Caco-2 (cell line): Measurements from ENCODE around the gene CEP131. TPM values are rescaled to one million over a fixed set of nuclear protein-coding genes. Genes with fewer than 3 reads are reported as not detected.

Source experiments
- BruUV-seq: library from RNA; stranded (reverse); fragments of 400-500 nt; replicated peaks from 2 replicates; lab custom pipeline; 2021; lab: Mats Ljungman, UMichigan
- CTCF ChIA-PET: fragments of 300-600 bp; sonication (Branson Sonifier 250); formaldehyde crosslinking; loops from one replicate; lab custom pipeline; 2022; ENCODE audit warnings: antibody characterized with exemption; lab: Charles Lee
- POLR2A ChIA-PET: fragments of 300-600 bp; sonication (Branson Sonifier 250); formaldehyde crosslinking; loops from one replicate; lab custom pipeline; 2022; ENCODE audit warnings: antibody characterized with exemption; lab: Charles Lee
- DNase-seq, 2 experiments: peaks; one replicate each; pipeline versions ENCODE4 v3.0.0 to v3.0.0-alpha.2; 2020 to 2022
- H3K27me3 ChIP-seq: replicated peaks from 2 replicates; pipeline ENCODE4 v1.6.0; 2011; ENCODE audit warnings: low read length; ENCODE audit not compliant: control insufficient read depth, insufficient read depth
- H3K36me3 ChIP-seq: 2 replicates; pipeline ENCODE4 v1.5.1; 2011; ENCODE audit warnings: low read length; ENCODE audit not compliant: control insufficient read depth, insufficient read depth
- H3K4me1 ChIP-seq: fragments of 250-450 bp; sonication (Bioruptor Pico); 2 replicates; pipeline ENCODE4 v1.5.1; 2020; ENCODE audit warnings: mild to moderate bottlenecking
- H3K4me3 ChIP-seq: 2 replicates; pipeline ENCODE4 v1.5.1; 2011; ENCODE audit warnings: low read depth, mild to moderate bottlenecking, control low read depth, low read length
- H3K9me3 ChIP-seq: fragments of 250-450 bp; sonication (Bioruptor Pico); 2 replicates; pipeline ENCODE4 v1.5.1; 2020; ENCODE audit warnings: mild to moderate bottlenecking, moderate library complexity
- H3K27ac Mint-ChIP-seq: one replicate; pipeline ENCODE4 v1.8.0; 2022; ENCODE audit warnings: mixed read lengths; ENCODE audit not compliant: unreplicated experiment
- H3K27me3 Mint-ChIP-seq: one replicate; pipeline ENCODE4 v1.8.0; 2022; ENCODE audit warnings: mixed read lengths; ENCODE audit not compliant: insufficient read depth, unreplicated experiment
- H3K36me3 Mint-ChIP-seq: one replicate; pipeline ENCODE4 v1.8.0; 2022; ENCODE audit warnings: mild to moderate bottlenecking, mixed read lengths; ENCODE audit not compliant: insufficient read depth, unreplicated experiment
- H3K4me1 Mint-ChIP-seq: one replicate; pipeline ENCODE4 v1.8.0; 2022; ENCODE audit warnings: low read depth, mixed read lengths; ENCODE audit not compliant: unreplicated experiment
- H3K4me3 Mint-ChIP-seq: one replicate; pipeline ENCODE4 v1.8.0; 2022; ENCODE audit warnings: mild to moderate bottlenecking, moderate library complexity, mixed read lengths; ENCODE audit not compliant: unreplicated experiment
- H3K9me3 Mint-ChIP-seq: one replicate; pipeline ENCODE4 v1.8.0; 2022; ENCODE audit warnings: mixed read lengths; ENCODE audit not compliant: unreplicated experiment
- CTCF ChIP-seq, 2 experiments: fragments of 200-600 bp in 1 of 2; IDR thresholded peaks; 1 replicate in 1 of 2; 2 replicates in 1 of 2; pipeline versions ENCODE4 v1.5.1 to v1.8.0; 2011 to 2022; ENCODE audit warnings: antibody characterized with exemption in 1 of 2, control low read depth in 1 of 2, inconsistent platforms in 1 of 2, low read depth in 1 of 2, low read length in 1 of 2, mild to moderate bottlenecking in 1 of 2, moderate library complexity in 1 of 2; ENCODE audit not compliant: insufficient read depth in 1 of 2, severe bottlenecking in 1 of 2, unreplicated experiment in 1 of 2
- intact Hi-C: fragments of 100-400 bp; cut with micrococcal nuclease; formaldehyde crosslinking; loops from one replicate; pipeline ENCODE4 v1.10.0; 2022; ENCODE audit not compliant: unreplicated experiment
- total RNA-seq: library from RNA; stranded (reverse); gene quantifications from 2 replicates; pipeline ENCODE4 v1.2.3, GENCODE V29; 2022

CEP131 gene
- total RNA-seq, 1 experiment from 2014 or later: 28.4 TPM

GRCh38 chr17:81260641-81261040 is 37.9 kb upstream of the CEP131 start:
- no peaks in the 10 kb centered on the region for H3K4me1 Mint-ChIP-seq
- no peak overlapping the region for H3K4me3 ChIP-seq
- no peak for TF ChIP-seq CTCF (IDR thresholded peaks at IDR 0.05; ENCODE audit: insufficient read depth in 1 of 2, low read depth in 1 of 2, low read length in 1 of 2, severe bottlenecking in 1 of 2, unreplicated experiment in 1 of 2)
- no peak overlapping the region for H3K4me3 Mint-ChIP-seq
- no peaks in the 10 kb centered on the region for H3K9me3 ChIP-seq
- BruUV-seq: no TSS peak
- ChIA-PET POLR2A (no interaction called here), CTCF (interaction anchor here (0.7 kb wide), 1 partner anchor 15 kb away, joined by 3 read pairs; no protein-coding TSS in a partner anchor)
- H3K36me3 Mint-ChIP-seq: peaks cover 20% of the 10 kb centered on the region
- H3K4me1 ChIP-seq: no peaks in the 10 kb centered on the region
- H3K36me3 ChIP-seq: peaks cover 5% of the 10 kb centered on the region
- DNase-seq: no peak
- intact Hi-C loops: no loop called here
- H3K27ac Mint-ChIP-seq: no peak overlapping the region
- no peaks in the 10 kb centered on the region for H3K9me3 Mint-ChIP-seq
- no peaks in the 10 kb centered on the region for H3K27me3 Mint-ChIP-seq
- no peaks in the 10 kb centered on the region for H3K27me3 ChIP-seq

- TF ChIP-seq CTCF (IDR thresholded peaks at IDR 0.05; ENCODE audit: insufficient read depth in 1 of 2, low read depth in 1 of 2, low read length in 1 of 2, severe bottlenecking in 1 of 2, unreplicated experiment in 1 of 2): no peak
- Histone ChIP-seq H3K4me1 (no peaks in the 10 kb centered on the region), H3K36me3 (peaks cover 5% of the 10 kb centered on the region), H3K4me3 (no peak overlapping the region), H3K27me3 (no peaks in the 10 kb centered on the region), H3K9me3 (no peaks in the 10 kb centered on the region)
- ChIA-PET CTCF (interaction anchor here (0.7 kb wide), 1 partner anchor 15 kb away, joined by 3 read pairs; no protein-coding TSS in a partner anchor), POLR2A (no interaction called here)
- no peak overlapping the region for H3K4me3 Mint-ChIP-seq
- H3K27me3 Mint-ChIP-seq: no peaks in the 10 kb centered on the region
- H3K36me3 Mint-ChIP-seq: peaks cover 19% of the 10 kb centered on the region
- no peak for DNase-seq
- intact Hi-C loops: no loop called here
- H3K4me1 Mint-ChIP-seq: no peaks in the 10 kb centered on the region
- H3K27ac Mint-ChIP-seq: no peak overlapping the region
- no TSS peak for BruUV-seq
- no peaks in the 10 kb centered on the region for H3K9me3 Mint-ChIP-seq
Measured at GRCh38 chr17:81260171-81260570, 37.4 kb upstream of the CEP131 start.

DNA sequence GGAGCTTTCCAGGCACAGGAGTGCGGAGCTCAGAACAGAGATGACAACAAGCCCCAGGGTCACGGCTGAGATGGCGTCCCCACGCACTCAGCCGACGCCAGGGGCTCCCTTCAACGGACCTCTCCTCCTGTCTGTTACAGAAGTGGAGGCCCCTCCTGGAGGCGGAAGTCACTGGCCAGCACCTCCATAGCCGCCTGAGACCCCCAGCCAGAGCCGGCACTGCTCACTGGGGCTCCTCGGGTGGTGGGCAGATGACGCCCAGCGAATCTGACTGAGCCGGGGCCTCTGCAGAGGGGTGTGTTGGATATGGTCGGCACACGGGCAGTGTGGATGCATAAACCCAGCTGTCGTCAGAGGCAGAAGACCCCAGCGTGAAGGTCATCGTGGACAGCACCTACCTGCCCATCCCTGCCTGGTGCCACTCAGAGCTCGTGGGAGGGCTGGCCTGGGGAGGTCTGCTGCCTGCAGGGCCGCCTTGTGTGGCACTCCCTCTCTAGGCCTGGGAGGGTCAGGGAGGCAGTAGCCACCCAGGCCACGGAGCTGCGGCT is 36.4 kb upstream of the CEP131 start:
- Histone ChIP-seq H3K27me3 (no peaks in the 10 kb centered on the region), H3K36me3 (peaks cover 5% of the 10 kb centered on the region), H3K4me1 (no peaks in the 10 kb centered on the region), H3K4me3 (no peak overlapping the region), H3K9me3 (no peaks in the 10 kb centered on the region)
- BruUV-seq: no TSS peak
- TF ChIP-seq CTCF (IDR thresholded peaks at IDR 0.05; ENCODE audit: insufficient read depth in 1 of 2, low read depth in 1 of 2, low read length in 1 of 2, severe bottlenecking in 1 of 2, unreplicated experiment in 1 of 2): no peak
- Mint-ChIP-seq H3K9me3 (no peaks in the 10 kb centered on the region), H3K27me3 (no peaks in the 10 kb centered on the region), H3K27ac (no peak overlapping the region), H3K4me1 (no peaks in the 10 kb centered on the region), H3K36me3 (peaks cover 18% of the 10 kb centered on the region), H3K4me3 (no peak overlapping the region)
- no peak for DNase-seq
- ChIA-PET POLR2A (no interaction called here), CTCF (no interaction called here)
- intact Hi-C loops: loop anchor here (5.0 kb wide), 1 partner anchor 38 kb away; the partner anchor contains the start of gene SLC38A10
